ENCODE measurements around the gene PEMT. TPM values are rescaled to one million over a fixed set of nuclear protein-coding genes. Genes with fewer than 3 reads are reported as not detected.
A peak's percentile ranks its signal among the peaks of the same experiment; 100 is the strongest.

The PEMT gene
- total RNA-seq, 2 experiments from 2014 or later, result 14.1 to 17.2 TPM

DNA sequence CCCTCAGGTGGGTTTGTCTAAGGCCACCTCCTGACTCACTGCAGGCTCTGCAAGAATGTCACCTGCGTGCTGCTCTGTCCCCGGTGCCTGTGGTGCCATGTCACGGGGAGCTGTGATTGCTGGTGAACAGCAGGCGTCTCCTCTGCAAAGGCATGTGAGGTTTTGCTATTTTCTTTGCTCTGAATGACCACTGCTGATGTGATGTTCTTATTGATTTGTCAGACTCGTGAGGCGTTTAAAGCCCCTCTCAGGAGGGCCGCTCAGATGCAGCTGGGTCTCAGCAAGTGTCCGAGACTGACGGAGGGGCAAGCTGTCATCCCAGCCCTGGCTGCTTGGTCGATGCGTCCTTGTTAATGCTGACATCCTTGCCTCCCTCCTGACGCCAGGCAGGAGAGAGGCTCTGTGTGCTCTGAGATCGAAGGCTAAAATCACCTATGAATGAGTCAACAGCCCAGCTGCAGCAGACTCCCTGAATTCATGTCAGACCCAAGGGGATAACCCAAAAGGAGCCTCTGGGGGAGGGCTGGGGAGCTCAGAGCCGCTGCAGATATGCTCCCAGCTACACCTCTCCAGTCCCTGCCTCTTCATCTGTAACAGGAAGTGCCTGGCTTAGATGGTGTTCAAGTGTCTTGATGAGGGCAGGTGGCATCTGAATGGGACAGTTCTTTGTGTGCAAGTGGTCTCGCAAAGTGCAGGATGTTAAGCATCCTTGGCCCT, 11.8 kb upstream of the PEMT start:
- H3K4me3 Mint-ChIP-seq, result no peak overlapping the region
- POLR2A ChIA-PET, result interaction anchor here (1.2 kb wide), 1 partner anchor 11 kb away, joined by 4 read pairs; the partner anchor contains the start of gene PEMT
- no peaks in the 10 kb centered on the region for H3K4me1 Mint-ChIP-seq (ENCODE audit: low read depth)
- H3K27me3 Mint-ChIP-seq (ENCODE audit: low read depth), result no peaks in the 10 kb centered on the region
- DNase-seq (no peak), ATAC-seq (no peak)
- H3K27ac Mint-ChIP-seq, result no peak overlapping the region
- H3K9me3 Mint-ChIP-seq (ENCODE audit: insufficient read depth), result no peaks in the 10 kb centered on the region
- H3K36me3 Mint-ChIP-seq (ENCODE audit: low read depth), result no peaks in the 10 kb centered on the region
- CTCF ChIA-PET, result no interaction called here

DNA sequence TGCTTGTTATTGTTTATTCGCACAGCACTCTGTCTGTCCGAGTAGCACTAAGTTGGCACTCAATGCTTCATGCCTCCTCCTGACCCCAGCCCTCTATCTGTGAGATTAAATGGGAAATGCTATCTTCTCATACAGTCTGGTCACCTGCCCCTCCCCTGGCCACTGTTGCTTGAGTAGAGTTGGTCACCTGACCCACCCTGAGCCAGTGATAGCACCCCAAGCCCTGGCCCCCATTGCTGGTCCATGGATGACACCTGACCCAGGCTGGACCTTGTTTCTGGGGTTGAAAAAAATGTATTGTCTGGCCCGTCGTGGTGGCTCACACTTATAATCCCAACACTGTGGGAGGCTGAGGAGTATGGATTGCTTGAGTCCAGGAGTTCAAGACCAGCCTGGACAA, 8.5 kb upstream of the PEMT start:
- no peaks in the 10 kb centered on the region for H3K4me1 Mint-ChIP-seq (ENCODE audit: low read depth)
- ATAC-seq (no peak), DNase-seq (no peak)
- no peaks in the 10 kb centered on the region for H3K9me3 Mint-ChIP-seq (ENCODE audit: insufficient read depth)
- no peak overlapping the region for H3K4me3 Mint-ChIP-seq
- H3K27ac Mint-ChIP-seq, result no peak overlapping the region
- POLR2A ChIA-PET, result no interaction called here
- H3K36me3 Mint-ChIP-seq (ENCODE audit: low read depth), result no peaks in the 10 kb centered on the region
- H3K27me3 Mint-ChIP-seq (ENCODE audit: low read depth), result no peaks in the 10 kb centered on the region
- CTCF ChIA-PET, result no interaction called here

DNA sequence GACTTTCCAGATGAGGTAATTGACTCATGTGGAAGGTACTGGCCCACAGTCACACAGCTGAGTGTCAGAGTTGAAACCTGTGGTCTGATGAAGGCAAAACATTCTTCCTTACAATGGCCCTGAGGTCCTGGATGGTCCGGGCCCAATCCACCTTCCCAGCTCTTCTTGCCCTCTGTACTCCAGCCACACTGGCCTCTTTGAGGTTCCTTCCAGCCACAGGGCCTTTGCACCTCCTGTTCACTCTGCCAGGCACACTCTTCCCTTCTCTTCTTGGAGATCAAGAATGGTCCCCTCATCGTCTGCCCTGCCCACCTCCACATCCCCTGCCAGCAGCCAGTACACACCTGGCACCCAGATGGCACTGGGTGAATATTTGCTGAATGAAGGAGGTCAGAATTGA, 6.5 kb upstream of the PEMT start:
- no peak overlapping the region for H3K4me3 Mint-ChIP-seq
- peaks cover 5% of the 10 kb centered on the region for H3K4me1 Mint-ChIP-seq (ENCODE audit: low read depth)
- H3K36me3 Mint-ChIP-seq (ENCODE audit: low read depth), result no peaks in the 10 kb centered on the region
- ATAC-seq, result no peak
- DNase-seq, result no peak
- no peaks in the 10 kb centered on the region for H3K27me3 Mint-ChIP-seq (ENCODE audit: low read depth)
- H3K27ac Mint-ChIP-seq, result no peak overlapping the region
- no peaks in the 10 kb centered on the region for H3K9me3 Mint-ChIP-seq (ENCODE audit: insufficient read depth)
- ChIA-PET POLR2A (no interaction called here), CTCF (interaction anchor here (1.8 kb wide), 1 partner anchor 16 kb away, joined by 8 read pairs; no protein-coding TSS in a partner anchor)

DNA sequence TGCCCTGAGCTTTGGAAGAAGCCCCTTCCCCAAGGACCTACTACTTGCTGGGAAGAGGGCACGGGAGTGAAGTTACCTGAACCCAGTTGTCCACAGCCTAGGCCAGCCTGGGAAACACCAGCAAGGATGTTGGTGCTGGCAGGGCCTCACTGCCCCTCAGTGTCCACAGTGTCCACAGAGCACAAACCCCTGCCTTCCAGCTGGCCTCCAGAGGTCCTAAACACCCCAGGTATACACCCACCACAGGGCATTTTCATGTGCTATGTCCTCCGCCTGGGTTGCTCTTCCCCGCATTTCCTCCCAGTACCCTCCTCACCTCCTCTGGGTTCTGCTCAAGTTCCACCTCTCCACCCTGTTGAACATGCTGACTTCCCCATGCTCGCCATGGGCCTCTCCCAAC, 4.2 kb upstream of the PEMT start:
- DNase-seq (no peak), ATAC-seq (no peak)
- H3K4me1 Mint-ChIP-seq (ENCODE audit: low read depth), result peaks cover 18% of the 10 kb centered on the region
- H3K4me3 Mint-ChIP-seq, result no peak overlapping the region
- no peak overlapping the region for H3K27ac Mint-ChIP-seq
- H3K36me3 Mint-ChIP-seq (ENCODE audit: low read depth), result no peaks in the 10 kb centered on the region
- H3K27me3 Mint-ChIP-seq (ENCODE audit: low read depth), result no peaks in the 10 kb centered on the region
- H3K9me3 Mint-ChIP-seq (ENCODE audit: insufficient read depth), result no peaks in the 10 kb centered on the region
- ChIA-PET POLR2A (no interaction called here), CTCF (no interaction called here)

- ChIA-PET POLR2A (no interaction called here), CTCF (interaction anchor here (3.2 kb wide), 1 partner anchor 97 kb away, joined by 16 read pairs; the partner anchor contains the start of gene RASD1)
- no peak for DNase-seq
- peaks cover 25% of the 10 kb centered on the region for H3K4me1 Mint-ChIP-seq (ENCODE audit: low read depth)
- H3K27ac Mint-ChIP-seq, result no peak overlapping the region
- H3K4me3 Mint-ChIP-seq, result peak overlapping the region; percentile 89
- no peaks in the 10 kb centered on the region for H3K36me3 Mint-ChIP-seq (ENCODE audit: low read depth)
- no peaks in the 10 kb centered on the region for H3K9me3 Mint-ChIP-seq (ENCODE audit: insufficient read depth)
- no peak for ATAC-seq
- no peaks in the 10 kb centered on the region for H3K27me3 Mint-ChIP-seq (ENCODE audit: low read depth)
Observed at GRCh38 chr17:17593222-17593620, 1.7 kb upstream of the PEMT start.

- no peak for ATAC-seq
- H3K9me3 Mint-ChIP-seq (ENCODE audit: insufficient read depth), result no peaks in the 10 kb centered on the region
- H3K27me3 Mint-ChIP-seq (ENCODE audit: low read depth), result no peaks in the 10 kb centered on the region
- H3K4me3 Mint-ChIP-seq, result peak overlapping the region; percentile 89
- H3K27ac Mint-ChIP-seq, result peak overlapping the region; percentile 94
- DNase-seq, result no peak
- no peaks in the 10 kb centered on the region for H3K36me3 Mint-ChIP-seq (ENCODE audit: low read depth)
- CTCF ChIA-PET, result interaction anchor here (0.9 to 3.2 kb wide), 4 partner anchors 22 to 94 kb away, joined by 3 to 16 read pairs (median 7); partner anchors contain the start of gene RASD1
- POLR2A ChIA-PET, result interaction anchor here (0.6 kb wide), 1 partner anchor 129 kb away, joined by 3 read pairs; no protein-coding TSS in a partner anchor
- peaks cover 25% of the 10 kb centered on the region for H3K4me1 Mint-ChIP-seq (ENCODE audit: low read depth)
Observed at GRCh38 chr17:17590883-17591354, 589 bp downstream of the PEMT start.

GRCh38 chr17:17590141-17590751, 1.3 kb downstream of the PEMT start:
- no peaks in the 10 kb centered on the region for H3K36me3 Mint-ChIP-seq (ENCODE audit: low read depth)
- POLR2A ChIA-PET, result no interaction called here
- ATAC-seq (no peak), DNase-seq (no peak)
- no peaks in the 10 kb centered on the region for H3K9me3 Mint-ChIP-seq (ENCODE audit: insufficient read depth)
- H3K27ac Mint-ChIP-seq, result peak overlapping the region; percentile 94
- H3K4me3 Mint-ChIP-seq, result peak overlapping the region; percentile 89
- no peaks in the 10 kb centered on the region for H3K27me3 Mint-ChIP-seq (ENCODE audit: low read depth)
- peaks cover 25% of the 10 kb centered on the region for H3K4me1 Mint-ChIP-seq (ENCODE audit: low read depth)
- CTCF ChIA-PET, result interaction anchor here (0.5 to 3.2 kb wide), 4 partner anchors 22 to 145 kb away, joined by 3 to 16 read pairs (median 7); partner anchors contain the start of gene RASD1

DNA sequence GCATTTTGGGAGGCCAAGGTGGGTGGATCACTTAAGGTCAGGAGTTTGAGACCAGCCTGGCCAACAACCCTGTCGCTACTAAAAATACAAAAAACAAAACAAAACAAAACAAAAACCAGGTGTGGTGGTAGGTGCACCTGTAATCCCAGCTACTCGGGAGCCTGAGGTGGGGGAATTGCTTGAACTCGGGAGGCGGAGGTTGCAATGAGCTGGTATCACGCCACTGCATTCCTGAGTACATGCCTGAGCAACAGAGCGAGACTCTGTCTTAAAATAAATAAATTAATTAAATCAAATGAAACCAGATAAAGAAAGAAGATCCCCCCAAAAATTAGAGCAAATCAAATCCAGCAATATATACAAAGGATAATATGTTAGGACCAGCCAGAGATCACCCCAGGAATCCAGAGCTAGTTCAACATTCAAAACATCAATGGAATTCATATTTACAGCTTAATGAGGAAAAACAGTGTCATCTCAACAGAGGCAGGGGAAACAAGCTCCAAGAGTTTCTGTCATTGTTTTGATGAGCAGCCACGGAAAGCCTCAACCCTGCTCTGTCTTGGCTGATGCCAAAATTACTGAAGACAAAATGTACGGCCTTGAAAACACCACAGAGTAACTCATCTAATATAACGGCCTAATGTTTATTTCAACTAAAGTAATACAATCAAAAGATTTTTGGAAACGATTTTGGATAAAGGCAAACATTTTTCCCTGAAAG, 3.7 kb downstream of the PEMT start:
- Mint-ChIP-seq H3K4me3 (no peak overlapping the region), H3K36me3 (ENCODE audit: low read depth) (no peaks in the 10 kb centered on the region), H3K27me3 (ENCODE audit: low read depth) (no peaks in the 10 kb centered on the region), H3K27ac (no peak overlapping the region), H3K4me1 (ENCODE audit: low read depth) (peaks cover 17% of the 10 kb centered on the region), H3K9me3 (ENCODE audit: insufficient read depth) (no peaks in the 10 kb centered on the region)
- ATAC-seq (no peak), DNase-seq (no peak)
- POLR2A ChIA-PET, result no interaction called here
- CTCF ChIA-PET, result interaction anchor here (1.3 kb wide), 1 partner anchor 91 kb away, joined by 3 read pairs; the partner anchor contains the start of gene RASD1

DNA sequence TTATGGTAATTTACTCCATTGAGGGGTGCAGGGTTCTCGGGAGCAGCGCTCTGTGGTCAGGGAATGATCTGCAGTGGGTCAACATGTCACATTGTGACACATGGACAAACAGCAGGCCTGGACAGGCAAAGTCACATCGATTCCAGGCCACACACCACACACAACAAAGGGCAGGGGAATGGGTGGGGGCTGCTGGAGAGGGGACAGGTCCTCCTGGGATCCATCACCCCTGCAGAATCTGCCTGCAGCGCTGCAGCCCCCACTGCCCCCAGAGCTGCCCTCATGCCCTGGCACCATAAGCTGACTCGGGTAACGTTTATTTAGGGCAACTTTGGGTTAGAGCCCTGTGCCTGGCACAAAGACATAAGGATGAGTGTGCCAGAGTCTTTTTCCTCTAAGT, 9.1 kb downstream of the PEMT start:
- no peak for ATAC-seq
- Mint-ChIP-seq H3K27me3 (ENCODE audit: low read depth) (no peaks in the 10 kb centered on the region), H3K9me3 (ENCODE audit: insufficient read depth) (no peaks in the 10 kb centered on the region), H3K4me3 (no peak overlapping the region), H3K36me3 (ENCODE audit: low read depth) (no peaks in the 10 kb centered on the region), H3K4me1 (ENCODE audit: low read depth) (no peaks in the 10 kb centered on the region), H3K27ac (no peak overlapping the region)
- ChIA-PET CTCF (interaction anchor here (2.1 kb wide), 1 partner anchor 13 kb away, joined by 8 read pairs; no protein-coding TSS in a partner anchor), POLR2A (no interaction called here)
- DNase-seq, result no peak

- ATAC-seq (no peak), DNase-seq (no peak)
- Mint-ChIP-seq H3K36me3 (ENCODE audit: low read depth) (no peaks in the 10 kb centered on the region), H3K27me3 (ENCODE audit: low read depth) (no peaks in the 10 kb centered on the region), H3K9me3 (ENCODE audit: insufficient read depth) (no peaks in the 10 kb centered on the region), H3K27ac (no peak overlapping the region), H3K4me1 (ENCODE audit: low read depth) (no peaks in the 10 kb centered on the region), H3K4me3 (no peak overlapping the region)
- CTCF ChIA-PET, result interaction anchor here (2.1 kb wide), 1 partner anchor 12 kb away, joined by 8 read pairs; no protein-coding TSS in a partner anchor
- POLR2A ChIA-PET, result no interaction called here
Observed at GRCh38 chr17:17581509-17581908, 10.0 kb downstream of the PEMT start.

DNA sequence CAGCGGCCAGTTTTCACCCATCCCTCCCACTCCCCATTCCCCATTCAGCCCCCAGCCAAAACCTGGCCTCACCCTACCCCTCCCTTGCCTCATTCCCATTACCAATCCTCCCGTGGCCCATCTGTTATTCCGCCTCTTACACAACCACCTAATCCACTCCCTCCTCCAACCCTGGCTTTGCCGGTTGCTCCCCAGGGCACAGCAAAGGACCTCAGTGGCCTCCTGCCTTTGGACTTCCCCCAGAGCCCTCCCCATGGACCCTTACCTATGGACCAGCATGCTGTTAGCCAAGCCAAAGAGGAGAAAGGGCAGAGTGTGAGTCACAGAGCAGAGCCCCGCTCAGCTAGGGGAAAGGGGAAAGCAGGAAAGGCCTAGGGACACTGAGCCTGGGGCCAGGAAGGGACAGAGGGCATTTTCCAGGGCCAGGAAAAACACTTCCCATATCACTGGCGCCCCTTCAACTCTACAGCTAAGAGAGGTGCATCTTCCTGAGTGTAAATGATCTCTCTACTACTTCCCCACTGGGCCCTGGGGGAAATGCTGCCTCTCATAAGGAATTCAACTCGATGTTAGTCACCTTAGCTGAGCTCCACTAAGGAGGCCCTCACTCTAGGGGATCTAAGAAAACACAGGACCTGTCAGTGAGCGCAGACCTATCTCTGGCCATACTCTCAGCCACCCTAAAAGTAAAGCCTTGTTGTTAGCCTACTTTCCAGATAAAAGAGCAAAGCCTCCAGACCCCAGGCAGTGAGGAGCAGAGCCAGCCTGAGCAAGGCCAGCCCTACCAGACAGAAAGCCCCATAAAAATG, 10.6 kb downstream of the PEMT start:
- Mint-ChIP-seq H3K4me1 (ENCODE audit: low read depth) (no peaks in the 10 kb centered on the region), H3K9me3 (ENCODE audit: insufficient read depth) (no peaks in the 10 kb centered on the region), H3K4me3 (no peak overlapping the region), H3K36me3 (ENCODE audit: low read depth) (no peaks in the 10 kb centered on the region), H3K27ac (no peak overlapping the region), H3K27me3 (ENCODE audit: low read depth) (no peaks in the 10 kb centered on the region)
- ChIA-PET POLR2A (no interaction called here), CTCF (interaction anchor here (2.1 kb wide), 1 partner anchor 12 kb away, joined by 8 read pairs; no protein-coding TSS in a partner anchor)
- ATAC-seq, result no peak
- no peak for DNase-seq
